ENCODE results near the gene ZC3H4.

DNA sequence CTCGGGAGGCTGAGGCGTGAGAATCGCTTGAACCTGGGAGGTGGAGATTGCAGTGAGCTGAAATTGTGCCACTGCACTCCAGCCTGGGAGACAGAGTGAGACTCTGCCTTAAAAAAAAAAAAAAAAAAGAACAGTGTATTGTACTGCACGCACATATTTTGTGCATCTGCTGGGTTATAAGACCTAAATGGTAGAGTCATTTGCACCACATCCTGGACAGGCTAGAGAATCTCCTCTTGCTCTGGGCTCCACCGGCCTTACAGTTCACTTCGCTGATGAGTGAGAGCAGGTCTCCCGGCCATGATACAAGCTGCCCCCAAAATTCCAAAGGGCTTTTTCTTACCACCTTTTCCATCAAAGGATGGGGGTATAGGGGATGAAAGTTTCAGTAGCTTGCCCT, 9.8 kb upstream of the ZC3H4 start:
- TF ChIP-seq, protein P1, sequence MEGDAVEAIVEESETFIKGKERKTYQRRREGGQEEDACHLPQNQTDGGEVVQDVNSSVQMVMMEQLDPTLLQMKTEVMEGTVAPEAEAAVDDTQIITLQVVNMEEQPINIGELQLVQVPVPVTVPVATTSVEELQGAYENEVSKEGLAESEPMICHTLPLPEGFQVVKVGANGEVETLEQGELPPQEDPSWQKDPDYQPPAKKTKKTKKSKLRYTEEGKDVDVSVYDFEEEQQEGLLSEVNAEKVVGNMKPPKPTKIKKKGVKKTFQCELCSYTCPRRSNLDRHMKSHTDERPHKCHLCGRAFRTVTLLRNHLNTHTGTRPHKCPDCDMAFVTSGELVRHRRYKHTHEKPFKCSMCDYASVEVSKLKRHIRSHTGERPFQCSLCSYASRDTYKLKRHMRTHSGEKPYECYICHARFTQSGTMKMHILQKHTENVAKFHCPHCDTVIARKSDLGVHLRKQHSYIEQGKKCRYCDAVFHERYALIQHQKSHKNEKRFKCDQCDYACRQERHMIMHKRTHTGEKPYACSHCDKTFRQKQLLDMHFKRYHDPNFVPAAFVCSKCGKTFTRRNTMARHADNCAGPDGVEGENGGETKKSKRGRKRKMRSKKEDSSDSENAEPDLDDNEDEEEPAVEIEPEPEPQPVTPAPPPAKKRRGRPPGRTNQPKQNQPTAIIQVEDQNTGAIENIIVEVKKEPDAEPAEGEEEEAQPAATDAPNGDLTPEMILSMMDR (IDR thresholded peaks at IDR 0.05), result no peak
- TF ChIP-seq POLR2A (IDR thresholded peaks at IDR 0.05), result no peak
- no peak for TF ChIP-seq POLR2AphosphoS5 (IDR thresholded peaks at IDR 0.05)
